Astrocyte (in vitro differentiated cells and primary cell): Measurements from ENCODE around the gene MYRIP.

Source experiments
- EZH2 ChIP-seq: IDR thresholded peaks from 2 replicates; pipeline ENCODE4 v1.6.1; 2012; ENCODE audit warnings: mild to moderate bottlenecking, low read length, inconsistent platforms; ENCODE audit not compliant: insufficient read depth
- TF ChIP-seq, protein P1 (sequence below): IDR thresholded peaks from 2 replicates; pipeline ENCODE4 v1.5.1; 2011; ENCODE audit warnings: low read depth, mild to moderate bottlenecking, inconsistent platforms, low read length, moderate library complexity; ENCODE audit not compliant: insufficient read depth

DNA sequence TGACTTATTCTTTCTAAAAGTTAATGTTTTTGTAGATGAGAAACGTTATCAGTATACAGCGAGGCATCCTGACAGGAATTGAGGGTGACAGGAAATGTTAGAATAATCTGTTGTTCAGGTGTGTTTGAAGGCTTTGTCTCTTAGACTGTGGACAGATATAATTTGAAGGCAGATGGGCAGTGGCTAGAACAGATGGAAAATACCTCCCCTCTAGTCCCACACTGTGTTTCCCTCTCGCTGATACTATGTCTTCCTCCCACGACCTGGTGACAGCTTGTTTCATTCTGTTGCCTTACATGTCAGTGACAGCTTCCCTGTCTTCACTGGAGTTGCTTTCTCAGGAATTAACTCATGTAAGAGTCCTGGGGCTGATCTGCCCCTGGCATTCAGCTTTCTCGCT is 125.3 kb downstream of the MYRIP start:
- TF ChIP-seq, protein P1, sequence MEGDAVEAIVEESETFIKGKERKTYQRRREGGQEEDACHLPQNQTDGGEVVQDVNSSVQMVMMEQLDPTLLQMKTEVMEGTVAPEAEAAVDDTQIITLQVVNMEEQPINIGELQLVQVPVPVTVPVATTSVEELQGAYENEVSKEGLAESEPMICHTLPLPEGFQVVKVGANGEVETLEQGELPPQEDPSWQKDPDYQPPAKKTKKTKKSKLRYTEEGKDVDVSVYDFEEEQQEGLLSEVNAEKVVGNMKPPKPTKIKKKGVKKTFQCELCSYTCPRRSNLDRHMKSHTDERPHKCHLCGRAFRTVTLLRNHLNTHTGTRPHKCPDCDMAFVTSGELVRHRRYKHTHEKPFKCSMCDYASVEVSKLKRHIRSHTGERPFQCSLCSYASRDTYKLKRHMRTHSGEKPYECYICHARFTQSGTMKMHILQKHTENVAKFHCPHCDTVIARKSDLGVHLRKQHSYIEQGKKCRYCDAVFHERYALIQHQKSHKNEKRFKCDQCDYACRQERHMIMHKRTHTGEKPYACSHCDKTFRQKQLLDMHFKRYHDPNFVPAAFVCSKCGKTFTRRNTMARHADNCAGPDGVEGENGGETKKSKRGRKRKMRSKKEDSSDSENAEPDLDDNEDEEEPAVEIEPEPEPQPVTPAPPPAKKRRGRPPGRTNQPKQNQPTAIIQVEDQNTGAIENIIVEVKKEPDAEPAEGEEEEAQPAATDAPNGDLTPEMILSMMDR: no peak
- no peak for TF ChIP-seq EZH2
